ENCODE results near the gene PTPRN2.

PTPRN2 gene

GRCh38 chr7:157657741-157658740, 929.6 kb downstream of the PTPRN2 start:
- DNase-seq (ENCODE audit: insufficient read length, low spot score) = no peak
- no peak for FAIRE-seq
- TF ChIP-seq POLR2A (IDR thresholded peaks at IDR 0.05; ENCODE audit: low read depth, low read length) = no peak

- TF ChIP-seq POLR2A (IDR thresholded peaks at IDR 0.05; ENCODE audit: low read depth, low read length) = no peak
- DNase-seq (ENCODE audit: insufficient read length, low spot score) (no peak), FAIRE-seq (no peak)
These were observed 931.3 kb downstream of the PTPRN2 start for GRCh38 chr7:157656195-157656769.

GRCh38 chr7:157654350-157654749, 933.3 kb downstream of the PTPRN2 start:
- no peak for TF ChIP-seq POLR2A (IDR thresholded peaks at IDR 0.05; ENCODE audit: low read depth, low read length)
- FAIRE-seq = no peak
- no peak for DNase-seq (ENCODE audit: insufficient read length, low spot score)

- FAIRE-seq (no peak), DNase-seq (ENCODE audit: insufficient read length, low spot score) (no peak)
- TF ChIP-seq POLR2A (IDR thresholded peaks at IDR 0.05; ENCODE audit: low read depth, low read length) = no peak
These were observed 933.8 kb downstream of the PTPRN2 start for GRCh38 chr7:157653827-157654207.

- TF ChIP-seq POLR2A (IDR thresholded peaks at IDR 0.05; ENCODE audit: low read depth, low read length) = no peak
- DNase-seq (ENCODE audit: insufficient read length, low spot score) = no peak
- FAIRE-seq = no peak
These were observed 934.4 kb downstream of the PTPRN2 start for GRCh38 chr7:157652954-157653826.

- DNase-seq (ENCODE audit: insufficient read length, low spot score) = no peak
- no peak for FAIRE-seq
- TF ChIP-seq POLR2A (IDR thresholded peaks at IDR 0.05; ENCODE audit: low read depth, low read length) = no peak
These were observed 935.3 kb downstream of the PTPRN2 start for GRCh38 chr7:157652161-157652953.

GRCh38 chr7:157651366-157652160, 936.1 kb downstream of the PTPRN2 start:
- TF ChIP-seq POLR2A (IDR thresholded peaks at IDR 0.05; ENCODE audit: low read depth, low read length) = no peak
- no peak for FAIRE-seq
- DNase-seq (ENCODE audit: insufficient read length, low spot score) = no peak

GRCh38 chr7:157650801-157651200, 936.8 kb downstream of the PTPRN2 start:
- TF ChIP-seq POLR2A (IDR thresholded peaks at IDR 0.05; ENCODE audit: low read depth, low read length) = no peak
- FAIRE-seq (no peak), DNase-seq (ENCODE audit: insufficient read length, low spot score) (no peak)

DNA sequence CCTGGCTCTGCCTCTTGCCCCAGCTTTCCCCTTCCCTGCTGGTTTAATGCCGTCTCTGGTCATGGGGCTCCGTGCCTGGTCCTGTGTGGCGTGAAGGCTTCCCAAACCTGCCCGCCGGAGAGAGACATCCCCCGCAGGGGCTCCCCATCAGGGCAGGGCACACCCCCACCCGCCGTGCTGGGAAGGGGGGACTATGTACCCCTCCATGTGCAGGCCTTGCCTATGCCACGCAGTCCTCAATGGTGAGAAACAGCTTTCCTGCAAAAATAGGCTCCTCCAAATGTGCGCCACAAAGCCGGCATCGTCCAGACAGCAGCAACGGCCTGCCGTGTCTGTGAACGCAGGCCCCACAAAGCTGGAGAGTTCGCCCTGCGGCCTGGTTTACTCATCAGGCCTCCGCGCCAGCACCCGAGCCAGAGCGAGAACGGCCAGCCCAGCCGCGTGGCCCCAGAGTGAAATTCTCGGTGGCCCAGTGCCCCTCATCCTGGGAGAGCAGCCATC, 937.4 kb downstream of the PTPRN2 start:
- DNase-seq (ENCODE audit: insufficient read length, low spot score) (no peak), FAIRE-seq (no peak)
- no peak for TF ChIP-seq POLR2A (IDR thresholded peaks at IDR 0.05; ENCODE audit: low read depth, low read length)

DNA sequence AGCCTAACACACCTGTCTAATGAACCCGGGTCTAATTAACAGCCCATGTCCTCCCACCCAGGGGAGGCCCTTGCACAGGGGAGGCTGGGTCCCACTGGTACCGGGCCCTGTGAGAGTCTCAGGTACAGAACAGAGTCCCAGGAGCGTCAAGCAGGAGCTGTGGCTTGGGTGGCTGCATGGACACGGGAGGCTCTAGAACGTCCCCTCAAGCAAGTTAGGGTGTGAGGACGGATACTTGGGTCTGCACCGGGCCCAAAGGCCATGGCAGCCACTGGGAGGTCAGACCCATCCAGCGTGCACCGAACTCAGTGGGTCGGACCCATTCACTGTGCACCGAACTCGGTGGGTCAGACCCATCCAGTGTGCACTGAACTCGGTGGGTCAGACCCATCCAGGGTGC, 941.1 kb downstream of the PTPRN2 start:
- DNase-seq (ENCODE audit: insufficient read length, low spot score) (no peak), FAIRE-seq (no peak)
- TF ChIP-seq POLR2A (IDR thresholded peaks at IDR 0.05; ENCODE audit: low read depth, low read length) = no peak

DNA sequence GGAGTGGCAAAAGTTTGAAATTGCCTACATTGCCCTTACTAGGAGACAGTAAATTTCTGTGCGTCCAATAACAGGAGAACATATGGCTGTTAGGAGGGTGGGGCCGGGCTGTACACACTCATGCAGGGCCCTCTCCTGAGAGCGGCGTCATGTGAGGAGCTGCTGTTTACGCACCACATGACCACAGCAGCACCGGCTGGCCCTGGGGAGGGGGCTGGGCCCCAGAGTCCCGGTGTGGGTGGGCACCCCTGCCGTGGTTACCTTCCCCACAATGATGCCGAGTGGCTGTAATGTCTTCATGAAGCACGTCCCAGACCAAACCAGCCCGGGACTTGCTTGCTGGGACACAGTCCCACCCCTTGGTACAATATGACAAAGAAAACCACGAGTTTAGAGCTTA, 942.1 kb downstream of the PTPRN2 start:
- DNase-seq (ENCODE audit: insufficient read length, low spot score) (no peak), FAIRE-seq (no peak)
- TF ChIP-seq POLR2A (IDR thresholded peaks at IDR 0.05; ENCODE audit: low read depth, low read length) = no peak

- DNase-seq (ENCODE audit: insufficient read length, low spot score) (no peak), FAIRE-seq (no peak)
- TF ChIP-seq POLR2A (IDR thresholded peaks at IDR 0.05; ENCODE audit: low read depth, low read length) = no peak
These were observed 942.7 kb downstream of the PTPRN2 start for GRCh38 chr7:157644946-157645345.
